NCI-H748 (cell line): ENCODE data around the gene SEMA4C.
A peak's percentile ranks its signal among the peaks of the same experiment; 100 is the strongest.

Source experiments
- DNase-seq: peaks from one replicate; lab custom pipeline; 2025; ENCODE audit not compliant: unreplicated experiment; lab: John Stamatoyannopoulos, UW

Gene SEMA4C, protein sequence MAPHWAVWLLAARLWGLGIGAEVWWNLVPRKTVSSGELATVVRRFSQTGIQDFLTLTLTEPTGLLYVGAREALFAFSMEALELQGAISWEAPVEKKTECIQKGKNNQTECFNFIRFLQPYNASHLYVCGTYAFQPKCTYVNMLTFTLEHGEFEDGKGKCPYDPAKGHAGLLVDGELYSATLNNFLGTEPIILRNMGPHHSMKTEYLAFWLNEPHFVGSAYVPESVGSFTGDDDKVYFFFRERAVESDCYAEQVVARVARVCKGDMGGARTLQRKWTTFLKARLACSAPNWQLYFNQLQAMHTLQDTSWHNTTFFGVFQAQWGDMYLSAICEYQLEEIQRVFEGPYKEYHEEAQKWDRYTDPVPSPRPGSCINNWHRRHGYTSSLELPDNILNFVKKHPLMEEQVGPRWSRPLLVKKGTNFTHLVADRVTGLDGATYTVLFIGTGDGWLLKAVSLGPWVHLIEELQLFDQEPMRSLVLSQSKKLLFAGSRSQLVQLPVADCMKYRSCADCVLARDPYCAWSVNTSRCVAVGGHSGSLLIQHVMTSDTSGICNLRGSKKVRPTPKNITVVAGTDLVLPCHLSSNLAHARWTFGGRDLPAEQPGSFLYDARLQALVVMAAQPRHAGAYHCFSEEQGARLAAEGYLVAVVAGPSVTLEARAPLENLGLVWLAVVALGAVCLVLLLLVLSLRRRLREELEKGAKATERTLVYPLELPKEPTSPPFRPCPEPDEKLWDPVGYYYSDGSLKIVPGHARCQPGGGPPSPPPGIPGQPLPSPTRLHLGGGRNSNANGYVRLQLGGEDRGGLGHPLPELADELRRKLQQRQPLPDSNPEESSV

DNA sequence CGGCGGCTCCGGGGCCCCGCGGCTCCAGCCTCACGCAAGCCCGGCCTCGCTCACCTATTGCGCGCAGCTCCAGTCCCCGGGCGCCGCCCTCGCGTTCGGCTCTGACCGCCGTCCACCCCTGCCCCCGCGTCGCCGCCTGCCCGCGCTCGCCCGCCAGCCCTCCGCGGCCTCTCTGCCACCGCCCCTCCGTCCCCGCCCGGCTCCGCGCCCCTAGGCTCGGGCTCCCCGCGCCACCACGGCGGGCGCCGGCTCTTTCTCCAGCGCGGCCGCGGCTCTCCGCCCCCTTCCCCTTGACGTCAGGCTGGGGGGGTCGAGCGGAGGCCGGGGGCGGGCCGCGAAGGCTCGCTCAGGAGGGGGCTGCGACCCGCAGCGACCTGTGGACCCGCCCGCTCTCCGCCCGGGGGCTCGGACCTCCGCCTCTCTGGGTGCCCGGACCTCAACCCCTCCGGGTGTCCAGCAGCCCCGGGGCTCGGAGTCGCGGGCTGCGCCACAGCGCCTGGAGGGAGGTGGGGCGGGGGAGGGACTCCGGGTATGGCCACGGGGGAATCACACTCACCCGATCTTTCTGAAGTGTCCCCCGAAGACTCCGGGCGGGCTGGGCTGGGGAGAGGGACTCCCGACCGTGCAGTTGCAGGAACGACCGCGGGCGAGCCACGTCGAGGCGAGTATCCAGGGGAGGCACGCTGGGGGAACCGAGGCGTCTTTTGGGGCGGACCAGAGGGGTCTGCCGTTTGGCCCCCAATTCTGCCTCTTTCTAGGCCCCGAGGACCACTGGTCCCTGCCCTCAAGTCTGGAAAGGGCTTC, at the start of gene SEMA4C:
SEMA4C (minus strand) TSS at position 259 of the 804 bp plus-strand sequence. CDS start 2,194 bp downstream, outside the sequence.
- peak; percentile 46 for DNase-seq

DNA sequence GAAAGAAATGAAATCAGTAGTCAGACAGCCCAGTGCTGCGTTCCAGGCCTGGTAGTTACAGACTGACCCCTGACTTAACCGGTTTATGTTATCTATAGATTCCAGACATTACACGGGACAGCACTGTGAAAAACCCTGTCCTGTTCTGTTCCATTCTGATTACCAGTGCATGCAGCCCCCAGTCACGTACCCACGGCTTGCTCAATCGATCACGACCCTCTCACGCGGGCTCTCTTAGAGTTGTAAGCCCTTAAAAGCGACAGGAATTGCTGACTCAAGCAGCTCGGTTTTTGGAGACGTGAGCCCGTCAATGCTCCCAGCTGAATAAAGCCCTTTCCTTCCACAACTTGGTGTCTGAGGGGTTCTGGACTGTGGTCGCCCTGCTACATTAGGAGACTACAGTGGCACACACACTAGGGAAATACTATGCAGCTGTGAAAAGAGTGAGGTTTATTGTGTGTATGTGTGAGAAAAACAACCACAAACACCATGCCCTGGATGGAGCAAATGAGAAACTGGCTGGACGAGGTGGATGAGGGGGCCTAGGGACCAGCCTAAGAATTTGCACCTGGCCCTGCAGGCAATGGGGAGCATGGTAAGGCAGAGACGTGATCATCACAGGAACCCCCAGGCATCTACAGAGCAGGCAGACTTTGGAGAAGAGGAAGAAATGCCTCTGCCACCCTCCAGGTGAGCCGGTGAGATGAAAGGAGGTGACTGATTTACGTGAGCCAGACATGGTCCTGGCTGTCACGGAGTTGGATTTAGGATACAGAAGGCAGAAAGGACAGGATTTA, 49.1 kb upstream of the SEMA4C start:
- DNase-seq = no peak

DNA sequence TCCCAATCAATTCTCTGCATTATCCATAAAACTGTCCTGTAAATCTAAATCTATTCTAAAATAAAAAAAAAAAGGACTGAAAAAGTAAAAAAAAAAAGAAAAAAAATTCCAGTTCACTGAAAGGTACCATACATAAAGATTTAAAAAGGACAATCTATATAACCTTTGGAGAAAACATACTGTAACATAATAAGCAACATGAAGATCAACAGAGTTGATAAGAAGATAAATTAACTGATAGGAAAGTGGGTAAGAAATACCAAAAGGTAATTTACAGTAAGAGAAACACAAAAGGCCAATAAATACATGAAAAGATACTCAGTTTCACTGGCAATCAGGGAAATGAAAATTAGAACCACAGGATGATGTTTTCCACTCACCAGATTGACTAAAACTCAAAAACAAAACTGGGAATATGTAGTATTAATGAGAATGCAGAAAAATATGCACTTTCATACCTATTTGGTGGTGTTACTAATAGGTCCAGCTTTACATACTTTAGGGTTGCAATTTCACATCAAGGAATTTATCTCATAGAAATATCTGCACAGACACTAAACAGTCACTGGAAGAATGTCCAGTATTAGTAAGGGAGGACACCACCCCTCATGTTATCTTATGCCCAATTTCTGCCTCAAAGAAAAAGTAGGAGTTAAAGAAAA, 48.3 kb upstream of the SEMA4C start:
- no peak for DNase-seq

DNA sequence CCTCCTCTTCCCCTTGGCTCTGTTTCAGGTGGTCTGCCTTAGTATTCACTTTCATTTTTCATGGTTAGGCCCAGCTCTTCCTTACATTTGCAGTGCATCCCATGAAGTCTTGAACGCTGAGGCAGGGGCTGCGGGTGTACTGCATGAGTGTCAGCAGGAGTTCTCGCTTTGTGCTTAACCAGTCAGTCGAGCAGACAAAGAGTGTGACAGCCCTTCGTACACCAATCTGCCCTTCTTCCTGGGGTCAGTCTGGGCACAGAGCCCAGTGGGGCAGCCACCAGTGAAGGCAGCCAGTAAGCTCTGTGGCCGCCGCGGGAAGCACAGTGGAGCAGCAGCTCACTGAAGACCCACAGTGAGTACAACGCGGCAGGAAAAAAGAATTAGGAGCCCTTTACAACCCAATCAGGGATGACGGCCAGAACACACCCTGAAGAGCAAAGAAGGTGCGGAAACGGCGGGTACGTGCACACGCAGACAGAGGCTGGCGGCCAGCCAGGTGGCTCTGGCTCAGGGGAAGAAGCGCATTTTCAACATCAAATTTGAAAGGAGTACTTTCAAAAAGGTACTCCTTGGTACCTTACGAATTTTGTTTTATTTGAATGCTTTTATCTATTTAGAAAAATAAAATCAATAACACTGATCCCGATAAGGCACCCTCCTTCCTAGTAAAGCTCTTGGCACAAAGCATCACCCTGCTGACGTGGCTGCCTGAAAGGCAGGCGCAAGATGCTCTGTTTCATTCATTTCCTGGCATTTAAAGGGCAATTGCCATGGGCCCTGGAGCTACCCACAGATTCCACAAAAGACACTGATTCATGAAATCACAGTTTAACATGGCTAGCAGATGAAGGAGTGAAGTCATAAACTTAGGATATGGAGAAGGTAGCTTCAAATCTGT, 47.0 kb upstream of the SEMA4C start:
- DNase-seq = peak; percentile 63

DNA sequence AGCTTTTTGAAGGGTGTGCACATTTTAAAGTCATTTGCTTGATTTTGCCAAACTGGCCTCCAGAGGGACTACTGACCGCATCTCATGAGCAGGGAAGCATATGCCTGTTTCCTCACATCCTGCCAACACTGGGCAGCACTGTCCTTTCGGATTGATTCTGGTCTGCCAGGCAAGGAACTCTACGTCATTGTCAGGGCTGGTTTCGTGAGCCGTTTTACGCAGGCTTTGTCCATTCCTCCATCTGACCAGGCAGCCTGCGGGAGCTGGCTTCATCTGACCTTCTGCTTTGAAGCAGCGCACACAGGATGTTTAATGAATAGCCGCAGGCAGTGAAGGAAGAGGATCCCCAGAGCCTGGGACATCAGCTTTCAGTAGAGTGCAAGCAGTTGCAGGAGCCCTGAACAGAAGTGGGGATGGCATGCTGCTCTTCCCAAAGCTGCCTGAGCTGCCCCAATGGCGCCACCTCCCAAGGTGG, 46.3 kb upstream of the SEMA4C start:
- peak; percentile 33 for DNase-seq

DNA sequence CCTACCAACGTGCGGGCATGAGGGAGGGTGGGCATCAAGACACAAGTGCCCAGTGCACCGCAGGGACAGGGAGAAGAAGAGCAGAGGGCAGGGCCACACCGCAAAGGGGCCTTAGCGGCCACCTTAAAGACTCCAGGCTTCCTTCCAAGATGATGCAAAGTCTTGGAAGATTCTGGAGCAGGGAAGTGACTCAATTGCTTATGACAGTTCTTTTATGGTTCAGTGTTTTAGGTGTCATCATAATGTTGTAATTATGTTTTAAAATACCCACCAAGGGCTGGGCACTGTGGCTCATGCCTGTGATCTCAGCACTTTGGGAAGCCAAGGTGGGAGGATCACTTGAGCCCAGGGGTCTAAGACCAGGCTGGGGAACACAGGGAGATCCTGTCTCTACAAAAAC, 44.5 kb upstream of the SEMA4C start:
- DNase-seq = no peak

DNA sequence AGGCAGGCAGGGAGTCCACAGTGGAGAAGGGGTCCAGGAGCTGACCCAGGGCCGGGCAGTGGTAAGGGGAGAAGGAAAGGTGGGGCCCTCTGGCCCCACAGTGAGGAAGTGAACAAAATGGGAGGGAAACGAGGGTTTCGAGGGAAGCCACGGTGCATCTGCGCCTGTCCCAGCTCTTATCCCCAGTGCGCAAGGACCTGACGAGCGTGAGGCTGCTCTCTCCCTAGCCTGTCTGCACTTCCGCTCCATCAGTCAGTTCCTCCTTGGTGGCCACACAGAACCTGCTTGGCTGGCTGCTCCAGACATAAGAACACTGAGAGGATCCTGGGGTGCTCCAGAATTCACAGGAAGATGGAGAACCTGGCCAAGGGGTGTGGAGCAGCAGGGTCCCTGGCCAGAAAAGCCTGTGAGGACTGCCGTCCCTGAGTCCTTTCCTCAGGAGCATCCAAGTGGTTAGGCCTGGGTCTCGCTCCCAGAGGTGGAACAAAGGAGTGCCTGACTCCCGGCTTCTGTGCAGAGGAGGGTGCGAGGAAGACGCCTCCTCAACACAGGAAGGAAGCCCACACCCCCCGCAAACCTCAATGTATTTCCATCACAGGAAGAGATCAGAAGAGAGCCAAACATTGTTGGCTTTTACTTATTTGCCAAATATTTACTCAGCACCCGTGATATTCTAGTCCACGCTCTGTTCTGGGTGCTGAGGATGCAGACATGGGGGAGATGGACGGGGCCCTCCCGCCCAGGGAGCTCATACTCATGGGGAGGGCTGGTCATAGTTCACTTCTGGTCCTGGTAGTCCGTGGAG, 43.7 kb upstream of the SEMA4C start:
- no peak for DNase-seq

DNA sequence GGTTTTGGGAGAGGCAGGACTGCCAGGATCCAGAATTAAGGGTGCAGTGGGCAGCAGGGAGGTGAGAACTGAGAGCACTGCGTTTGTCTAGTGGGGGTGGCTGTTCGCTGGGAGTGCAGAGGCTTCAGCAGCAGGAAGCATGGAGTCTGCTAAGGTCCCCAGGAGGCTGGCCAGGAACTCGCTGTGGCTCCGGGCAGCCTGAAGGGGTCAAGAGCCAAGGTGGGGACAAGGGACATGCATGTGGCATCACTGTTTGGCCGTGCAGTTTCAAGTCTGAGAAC, 43.2 kb upstream of the SEMA4C start:
- DNase-seq = no peak

DNA sequence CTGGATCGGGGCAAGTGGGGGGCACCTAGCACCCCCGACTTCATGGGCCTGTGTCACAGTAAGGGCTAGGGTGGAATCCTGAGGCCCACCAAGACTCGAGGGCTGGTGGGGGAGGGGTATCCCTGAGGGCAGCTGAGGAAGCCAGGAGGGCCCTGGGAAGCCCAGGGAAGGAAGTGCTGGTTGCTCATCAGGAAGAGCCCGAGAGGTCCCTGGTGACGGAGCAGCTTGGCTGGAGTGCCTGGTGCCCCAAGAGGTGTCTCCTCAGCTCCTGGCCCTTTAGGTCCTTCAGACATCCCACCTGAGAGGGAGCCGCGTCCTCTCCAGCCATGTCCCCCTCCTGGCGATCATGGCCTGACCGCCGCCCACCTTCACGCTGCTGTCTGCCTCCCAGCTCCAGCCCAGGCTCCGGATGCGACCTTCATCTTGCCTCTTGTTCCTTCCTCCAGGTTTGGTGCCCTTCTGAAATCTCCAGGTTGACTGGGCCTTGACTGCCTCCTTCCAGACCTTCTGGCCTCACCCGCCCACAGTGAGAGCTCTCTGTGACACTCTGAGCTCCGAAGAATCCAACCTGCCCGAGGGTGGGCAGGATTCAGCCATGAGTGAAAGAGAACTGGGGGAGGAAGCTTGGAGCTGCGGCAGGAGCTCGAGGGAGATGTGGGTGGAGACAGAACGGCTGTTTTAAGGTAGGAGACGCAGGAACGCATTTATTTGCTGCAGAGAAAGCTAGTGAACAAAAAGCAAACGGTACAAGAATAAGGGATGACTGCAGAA, 42.7 kb upstream of the SEMA4C start:
- no peak for DNase-seq

DNA sequence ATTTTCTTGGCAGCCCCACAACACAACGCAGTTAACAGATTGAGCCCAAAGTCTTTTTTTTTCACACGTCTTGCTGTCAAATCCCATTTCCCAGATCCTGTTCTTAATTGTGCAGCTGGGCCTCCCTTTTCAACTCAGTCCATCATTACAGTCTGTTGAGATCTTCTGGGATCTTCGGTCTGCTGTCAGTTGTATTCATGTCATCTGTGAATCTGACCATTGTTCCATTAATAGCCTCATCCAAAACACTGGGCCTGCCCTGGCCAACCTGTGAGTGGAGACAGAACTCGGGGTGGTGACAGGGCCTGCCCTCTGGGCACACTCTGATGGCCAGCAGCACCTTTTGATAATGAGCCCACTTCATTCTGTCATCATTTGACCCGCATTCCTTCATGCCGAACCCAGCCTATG, 39.7 kb upstream of the SEMA4C start:
- DNase-seq = no peak

DNA sequence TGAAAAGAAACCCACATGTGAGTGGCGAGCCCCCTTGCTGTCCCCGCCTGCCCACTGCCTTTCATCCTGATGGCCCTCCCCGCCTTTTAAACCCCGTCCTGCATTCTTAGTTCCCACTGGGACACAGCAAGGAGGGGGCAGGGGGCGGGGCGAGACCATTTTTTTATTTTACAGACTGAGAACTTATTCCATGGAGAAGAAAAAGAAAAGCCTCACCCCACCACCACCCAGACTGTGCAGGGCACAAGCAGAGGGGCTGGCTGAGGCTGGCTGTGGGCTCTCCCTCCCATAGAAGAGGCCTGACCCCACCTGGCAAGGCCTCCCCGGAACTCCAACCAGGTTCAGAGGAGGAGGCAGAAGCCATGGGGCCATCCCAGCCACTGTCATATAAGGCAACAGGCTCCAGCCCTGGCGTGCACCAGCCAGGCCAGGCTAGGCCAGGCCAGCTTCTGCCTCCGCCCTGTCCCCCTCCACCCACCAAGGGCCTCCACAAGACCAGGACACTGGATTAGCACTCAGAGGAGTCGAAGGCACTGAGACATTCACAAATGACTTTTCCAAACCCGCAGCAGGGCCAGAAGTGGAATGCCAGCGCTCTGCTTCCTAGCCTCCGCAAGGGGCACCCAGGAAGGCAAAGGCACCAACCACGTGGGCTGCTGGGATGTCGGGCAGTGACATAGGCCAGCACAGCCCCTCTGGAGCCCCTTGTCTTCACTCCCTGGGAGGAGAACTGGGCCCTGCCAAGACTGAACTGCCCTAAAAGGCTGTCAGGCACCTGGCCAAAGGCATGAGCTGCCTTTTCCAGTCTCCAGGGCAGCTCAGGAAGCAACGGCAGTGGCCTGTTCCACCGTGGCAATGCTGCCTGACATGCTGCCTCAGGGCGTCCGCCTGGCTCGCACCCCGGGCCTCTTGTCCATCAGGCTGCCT, 37.5 kb upstream of the SEMA4C start:
- no peak for DNase-seq

DNA sequence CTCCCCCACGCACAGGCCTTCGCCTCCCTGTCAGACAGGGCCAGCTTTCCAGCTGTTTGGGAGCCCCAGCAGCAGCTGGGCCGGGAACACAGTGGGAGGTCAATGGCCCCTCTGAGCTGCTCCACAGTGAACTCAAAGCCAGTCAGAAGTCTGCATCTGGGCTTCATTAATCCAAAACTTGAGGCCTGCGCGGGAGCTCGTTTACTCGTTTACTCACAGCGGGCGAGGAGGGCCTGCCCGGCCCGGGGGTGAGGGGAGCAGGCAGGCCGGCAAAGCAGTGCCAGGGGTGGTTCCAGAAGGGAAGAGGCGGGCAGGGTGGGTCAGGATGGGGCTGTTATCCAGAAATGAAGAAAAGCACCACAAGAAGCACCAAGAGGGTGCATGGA, 36.8 kb upstream of the SEMA4C start:
- no peak for DNase-seq

DNA sequence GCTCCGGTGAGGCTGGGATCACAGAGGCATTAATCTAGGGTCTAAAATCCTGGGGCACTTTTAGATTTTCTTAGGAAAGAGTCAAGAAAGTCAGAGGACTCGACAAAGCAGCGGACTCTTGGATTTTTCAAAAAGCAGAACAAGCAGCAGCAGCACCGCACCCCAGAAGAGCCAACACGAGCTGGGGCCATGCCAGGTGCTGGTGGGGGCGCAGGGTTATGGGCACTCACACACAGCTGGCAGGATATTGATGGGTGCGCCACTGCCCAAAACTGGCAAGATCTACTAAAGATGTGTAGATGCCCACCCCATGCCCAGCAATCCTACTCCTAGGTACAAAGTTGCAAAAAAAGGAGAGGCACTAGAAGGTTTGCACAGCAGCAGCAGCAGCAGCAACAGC, 33.9 kb upstream of the SEMA4C start:
- DNase-seq = no peak

DNA sequence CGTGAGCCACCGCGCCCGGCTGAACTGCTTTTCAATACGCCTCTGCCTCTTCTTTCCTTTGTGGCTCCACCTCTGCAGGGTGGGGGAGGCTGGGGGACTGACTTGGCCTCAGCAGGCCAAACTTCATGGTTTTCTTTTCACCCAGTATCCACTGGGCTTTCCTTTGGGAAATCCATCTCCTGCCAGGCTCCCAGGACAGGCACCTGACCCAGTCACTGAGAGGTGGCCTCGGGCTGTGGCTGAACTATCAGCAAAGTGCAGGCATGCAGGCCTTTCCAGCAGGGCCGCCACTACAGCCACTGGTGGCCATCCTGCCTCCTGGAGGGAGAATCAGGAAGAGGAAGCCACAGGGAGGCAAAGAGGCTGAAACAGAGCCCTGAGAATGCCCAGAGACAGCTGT, 33.4 kb upstream of the SEMA4C start:
- no peak for DNase-seq

DNA sequence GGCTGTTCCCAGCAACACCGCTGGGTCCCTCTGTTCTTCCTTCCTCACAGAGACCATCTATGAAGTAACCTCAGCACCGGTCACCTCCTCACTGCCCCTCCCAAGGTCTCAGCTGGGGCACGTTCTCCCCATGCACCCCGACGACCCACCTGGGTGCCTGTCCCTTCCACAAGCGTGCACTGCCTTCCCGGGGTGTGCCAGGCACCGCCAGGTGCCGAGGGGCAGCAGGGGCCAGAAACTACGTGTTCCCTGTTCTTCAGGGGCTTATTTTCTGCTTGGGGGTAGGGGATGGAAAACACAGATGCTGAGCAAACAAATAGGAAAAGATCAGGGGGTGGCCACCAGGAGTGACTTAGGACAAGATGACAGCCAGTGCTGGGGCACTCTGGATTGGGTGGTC, 30.4 kb upstream of the SEMA4C start:
- no peak for DNase-seq

DNA sequence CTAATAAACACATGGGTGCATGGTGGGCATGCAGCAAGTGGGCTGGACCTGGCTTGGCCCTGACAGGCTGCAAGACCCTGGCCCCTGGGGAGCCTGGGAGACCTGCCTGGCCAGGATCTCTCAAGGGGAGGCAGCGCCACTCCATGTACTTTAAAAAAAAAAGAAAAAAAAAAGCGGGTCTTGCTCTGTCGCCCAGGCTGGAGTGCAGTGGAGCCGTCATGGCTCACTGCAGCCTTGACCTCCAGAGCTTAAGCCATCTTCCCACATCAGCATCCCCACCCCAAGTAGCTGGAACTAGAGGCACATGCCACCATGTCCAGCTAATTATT, 29.5 kb upstream of the SEMA4C start:
- no peak for DNase-seq
